Loucy (cell line): ENCODE measurements around the gene UBE2L6.

Experiments
- CTCF ChIP-seq: fragments of 200-600 bp; sonication (generic); conservative IDR thresholded peaks from 2 replicates; pipeline ENCODE4 v1.5.1; 2014; ENCODE audit warnings: mild to moderate bottlenecking, antibody characterized with exemption, low read length
- EZH2phosphoT487 ChIP-seq: fragments of 200-600 bp; IDR thresholded peaks from 2 replicates; pipeline ENCODE4 v1.6.1; 2018; ENCODE audit warnings: antibody characterized with exemption, mild to moderate bottlenecking, moderate library complexity, borderline replicate concordance

DNA sequence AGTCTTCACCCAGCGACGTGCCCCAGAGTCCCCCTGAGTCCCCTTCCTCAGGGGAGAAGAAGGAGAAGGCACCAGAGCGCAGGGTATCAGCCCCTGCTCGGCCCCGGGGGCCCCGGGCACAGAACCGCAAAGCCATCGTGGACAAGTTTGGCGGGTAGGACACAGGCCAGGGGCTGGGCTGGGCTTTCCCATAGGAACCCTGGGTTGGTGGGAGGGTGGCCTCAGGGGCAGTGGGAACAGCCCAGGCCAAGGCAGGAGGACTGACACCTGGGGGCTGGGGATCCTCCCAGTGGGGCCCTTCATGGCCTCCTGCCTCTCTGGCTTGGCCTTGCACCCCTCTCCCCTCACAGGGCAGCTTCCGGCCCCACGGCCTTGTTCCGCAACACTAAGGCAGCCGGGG is 21.6 kb downstream of the UBE2L6 start:
- no peak for TF ChIP-seq CTCF
- no peak for TF ChIP-seq EZH2phosphoT487
